Smooth muscle cell of the brain vasculature (primary cell): ENCODE measurements around the gene ZNF664.
A peak's percentile ranks its signal among the peaks of the same experiment; 100 is the strongest.

Source experiments
- DNase-seq: peaks from one replicate; pipeline ENCODE4 v3.0.0-alpha.2; 2012; ENCODE audit warnings: low read depth, low spot score

The ZNF664 gene

GRCh38 chr12:124008595-124008994, 35.6 kb downstream of the ZNF664 start:
- DNase-seq = no peak

- no peak for DNase-seq
Measured at GRCh38 chr12:124009781-124010180, 36.8 kb downstream of the ZNF664 start.

- no peak for DNase-seq
Measured at GRCh38 chr12:124010687-124011086, 37.7 kb downstream of the ZNF664 start.

- DNase-seq = no peak
Measured at GRCh38 chr12:124011435-124012115, 38.6 kb downstream of the ZNF664 start.

GRCh38 chr12:124013073-124013472, 40.1 kb downstream of the ZNF664 start:
- no peak for DNase-seq

GRCh38 chr12:124015494-124016461, 42.8 kb downstream of the ZNF664 start:
- DNase-seq = no peak

- no peak for DNase-seq
Measured at GRCh38 chr12:124017064-124017463, 44.0 kb downstream of the ZNF664 start.

- DNase-seq = no peak
Measured at GRCh38 chr12:124018539-124018938, 45.5 kb downstream of the ZNF664 start.

- no peak for DNase-seq
Measured at GRCh38 chr12:124019115-124019514, 46.1 kb downstream of the ZNF664 start.

GRCh38 chr12:124020514-124020949, 47.5 kb downstream of the ZNF664 start:
- DNase-seq = no peak

GRCh38 chr12:124021007-124021406, 48.0 kb downstream of the ZNF664 start:
- DNase-seq = no peak

- DNase-seq = no peak
Measured at GRCh38 chr12:124022161-124022560, 49.1 kb downstream of the ZNF664 start.

- no peak for DNase-seq
Measured at GRCh38 chr12:124024263-124024678, 51.3 kb downstream of the ZNF664 start.

- no peak for DNase-seq
Measured at GRCh38 chr12:124024776-124025175, 51.8 kb downstream of the ZNF664 start.

- DNase-seq = no peak
Measured at GRCh38 chr12:124025661-124026060, 52.6 kb downstream of the ZNF664 start.

- no peak for DNase-seq
Measured at GRCh38 chr12:124026755-124027745, 54.0 kb downstream of the ZNF664 start.

- DNase-seq = no peak
Measured at GRCh38 chr12:124027753-124028554, 54.9 kb downstream of the ZNF664 start.

- DNase-seq = no peak
Measured at GRCh38 chr12:124028555-124028925, 55.5 kb downstream of the ZNF664 start.

- no peak for DNase-seq
Measured at GRCh38 chr12:124030008-124030407, 57.0 kb downstream of the ZNF664 start.

- peak; percentile 35 for DNase-seq
Measured at GRCh38 chr12:124030510-124030909, 57.5 kb downstream of the ZNF664 start.

- no peak for DNase-seq
Measured at GRCh38 chr12:124031058-124031457, 58.0 kb downstream of the ZNF664 start.
